ENCODE measurements around the gene RERGL.
"Not testable (repeated sequence)": the region's sequence is repeated elsewhere in the genome, so short reads cannot be mapped to it uniquely, and the experiment has no call there.

Gene RERGL, protein sequence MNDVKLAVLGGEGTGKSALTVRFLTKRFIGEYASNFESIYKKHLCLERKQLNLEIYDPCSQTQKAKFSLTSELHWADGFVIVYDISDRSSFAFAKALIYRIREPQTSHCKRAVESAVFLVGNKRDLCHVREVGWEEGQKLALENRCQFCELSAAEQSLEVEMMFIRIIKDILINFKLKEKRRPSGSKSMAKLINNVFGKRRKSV

DNA sequence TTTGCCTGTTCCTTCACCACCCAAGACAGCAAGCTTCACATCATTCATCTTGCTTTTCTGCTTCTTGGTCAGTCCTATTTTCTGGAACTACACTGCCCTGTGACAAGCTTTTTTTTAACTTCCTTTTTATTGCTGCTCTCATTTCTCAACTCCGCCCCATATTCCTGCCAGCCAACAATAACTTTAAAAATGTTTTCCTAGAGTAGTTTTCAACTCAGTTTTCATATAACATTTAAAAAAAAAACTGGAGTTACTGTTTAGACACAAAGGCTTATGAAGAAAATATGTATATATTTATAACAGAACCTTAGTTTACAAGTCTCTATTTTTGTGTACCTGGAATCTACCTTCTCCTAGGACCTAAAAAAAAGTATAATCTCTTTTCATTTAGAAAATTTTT, at the start of gene RERGL:
Gene RERGL, minus strand, starts transcription at position 101 of the 400 bp plus-strand sequence. Its CDS starts 53 bp downstream, at position 48.
- no peak for DNase-seq

DNA sequence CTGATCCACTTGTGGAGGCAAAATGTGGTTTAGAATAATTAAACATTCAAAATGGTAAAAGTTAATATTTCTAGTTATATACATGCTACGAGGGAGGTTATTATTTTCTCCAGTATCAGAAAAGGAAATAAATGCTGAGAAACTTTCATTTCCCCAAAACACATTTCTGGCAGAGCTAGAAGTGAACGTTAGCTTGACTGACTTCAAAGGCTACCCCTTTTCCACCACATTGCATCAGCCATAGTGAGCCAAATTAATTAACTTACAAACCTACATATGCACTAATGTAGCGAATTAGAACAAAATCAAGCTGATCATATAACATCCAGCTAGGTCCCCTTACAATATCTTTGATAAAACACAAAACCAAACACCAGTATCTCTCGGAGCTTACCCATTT, 49.3 kb upstream of the RERGL start:
- no peak for DNase-seq

DNA sequence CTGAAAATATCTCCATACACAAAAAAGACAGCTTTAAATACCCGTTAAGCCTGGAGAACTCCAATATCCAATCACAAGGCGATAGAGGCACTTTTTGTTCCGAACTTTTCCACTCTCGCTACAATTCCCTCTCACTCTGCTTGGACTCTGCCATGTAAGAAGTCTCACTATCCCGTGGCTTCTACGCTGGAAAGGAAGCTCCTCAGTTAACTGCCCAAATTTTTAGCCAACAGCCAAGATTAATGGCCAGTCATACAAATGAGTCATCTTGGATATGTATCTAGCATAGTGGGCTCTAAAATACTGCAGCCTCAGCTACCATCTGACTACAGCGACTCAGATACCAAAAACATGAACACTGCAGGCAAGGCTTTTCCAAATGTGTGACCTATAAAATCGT, 45.5 kb upstream of the RERGL start:
- DNase-seq, result no peak

DNA sequence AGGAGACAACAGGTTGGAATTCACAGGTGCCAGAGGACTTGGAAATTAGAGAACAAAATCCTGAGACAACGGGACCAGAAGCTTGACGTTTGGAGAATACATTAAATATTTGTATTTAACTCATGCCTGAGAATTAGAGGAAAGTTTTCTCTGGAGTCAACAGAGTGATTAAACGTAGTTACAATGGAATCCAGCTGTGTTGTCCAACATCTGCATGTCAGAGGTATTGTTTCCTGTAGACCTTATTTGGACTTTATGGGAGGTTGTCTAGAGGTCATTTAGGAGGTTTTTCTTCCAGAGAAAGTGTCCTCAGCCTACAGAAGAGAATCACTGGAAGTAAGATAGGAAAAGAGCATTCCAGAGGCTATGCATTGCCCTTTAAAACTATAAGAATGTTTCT, 45.1 kb upstream of the RERGL start:
- DNase-seq, result no peak

DNA sequence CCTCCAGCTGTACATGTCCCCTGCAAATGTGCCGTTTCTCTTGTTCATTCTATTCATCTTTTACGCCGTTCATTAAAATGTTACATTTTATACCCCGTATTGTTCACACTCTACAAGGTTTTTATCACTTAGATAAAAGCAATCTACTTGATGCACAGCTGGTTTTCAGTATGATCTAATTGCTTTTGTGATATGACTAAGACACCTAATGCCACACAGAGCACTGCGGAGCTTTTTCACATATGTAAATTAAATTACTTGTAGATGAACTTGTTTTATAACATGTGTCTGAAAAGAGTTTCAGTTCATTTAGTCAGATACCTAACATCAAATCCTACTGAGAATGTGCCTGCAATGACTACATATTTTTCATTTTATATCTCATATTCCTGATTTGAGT, 40.9 kb upstream of the RERGL start:
- no peak for DNase-seq

DNA sequence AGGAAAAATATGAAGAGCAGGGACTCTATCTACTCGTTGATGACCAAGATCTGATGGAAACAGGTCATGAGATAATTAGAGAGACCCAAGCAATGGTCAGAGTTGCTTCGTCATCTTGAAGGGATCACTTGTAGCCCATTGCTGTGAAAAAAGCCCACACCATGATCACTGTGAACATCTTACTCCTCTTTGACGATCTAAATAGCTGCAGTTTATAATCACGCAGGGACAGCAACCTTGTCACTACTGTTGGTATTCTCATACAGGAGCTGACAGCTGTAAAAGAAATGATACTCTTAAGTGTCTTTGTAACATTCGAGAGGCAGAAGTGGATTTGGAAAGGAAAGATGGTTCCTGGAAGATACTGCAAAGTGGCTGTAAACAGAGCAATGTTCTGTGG, 33.7 kb upstream of the RERGL start:
- no peak for DNase-seq

DNA sequence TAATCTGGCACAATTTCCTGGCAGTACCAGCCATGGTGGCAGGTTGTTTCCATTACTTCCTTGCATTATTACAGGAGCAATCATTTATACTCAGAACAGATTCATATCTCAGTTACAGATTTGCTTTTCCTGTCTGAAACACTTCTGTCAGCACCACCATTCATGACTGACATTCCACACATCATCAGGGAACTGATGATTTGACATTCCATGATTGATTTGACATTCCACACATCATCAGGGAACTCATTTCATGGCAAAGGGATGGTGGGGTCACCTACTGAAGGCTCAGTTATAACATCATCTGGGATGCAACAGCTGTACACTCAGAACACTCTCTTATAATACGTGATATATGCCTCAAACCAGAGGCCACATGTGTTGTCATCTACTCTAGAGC, 30.9 kb upstream of the RERGL start:
- no peak for DNase-seq

DNA sequence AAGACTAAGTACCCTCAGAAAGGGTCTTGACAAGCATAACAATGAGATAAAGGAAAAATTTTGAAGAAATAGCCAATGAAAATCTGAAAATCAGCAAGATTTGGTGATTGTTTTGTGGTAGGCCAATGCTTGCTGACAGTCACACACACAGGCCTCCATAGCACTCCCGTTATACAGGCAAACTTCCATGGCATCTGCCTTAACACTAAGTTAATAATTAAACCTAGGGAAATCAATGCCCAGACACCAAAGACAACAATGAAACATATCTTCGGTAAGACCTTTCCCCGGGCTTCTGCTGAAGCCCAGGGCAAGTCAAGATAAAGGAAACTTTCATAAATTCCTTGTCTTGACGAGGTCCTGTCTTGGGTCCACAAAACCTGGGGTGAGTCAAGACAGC, 18.6 kb upstream of the RERGL start:
- no peak for DNase-seq

DNA sequence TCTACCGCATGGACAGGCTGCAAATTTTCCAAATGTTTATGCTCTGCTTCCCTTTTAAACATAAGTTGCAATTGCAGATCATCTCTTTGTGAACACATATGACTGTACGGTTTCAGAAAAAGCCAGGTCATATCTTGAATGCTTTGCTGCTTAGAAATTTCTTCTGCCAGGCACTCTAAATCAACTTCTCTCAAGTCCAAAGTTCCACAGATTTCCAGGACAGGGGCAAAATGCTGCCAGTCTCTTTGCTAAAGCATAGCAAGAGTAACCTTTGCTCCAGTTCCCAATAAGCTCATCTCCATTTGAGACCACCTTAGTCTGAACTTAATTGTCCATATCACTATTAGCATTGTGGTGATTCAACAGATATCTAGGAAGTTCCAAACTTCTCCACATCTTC, 13.6 kb upstream of the RERGL start:
- no peak for DNase-seq

DNA sequence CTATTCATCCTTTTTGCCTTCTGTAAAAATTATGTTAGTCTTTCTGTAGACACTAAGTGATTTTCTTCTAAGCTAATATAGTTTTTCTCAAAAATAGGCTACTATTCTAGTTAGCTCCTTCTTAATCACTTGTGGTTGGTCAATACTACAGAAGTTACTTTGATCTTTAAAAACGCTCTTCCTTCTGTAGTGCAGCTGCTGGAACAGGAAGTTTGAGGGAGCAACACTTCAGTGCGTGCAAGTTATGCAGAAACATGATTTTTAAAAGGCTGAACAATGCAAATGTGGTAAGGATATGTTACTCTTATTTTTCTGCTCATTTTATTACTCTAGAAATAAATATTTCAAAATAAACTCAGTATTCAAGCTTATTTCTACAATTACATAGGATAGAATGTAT, 11.1 kb upstream of the RERGL start:
- DNase-seq, result no peak

DNA sequence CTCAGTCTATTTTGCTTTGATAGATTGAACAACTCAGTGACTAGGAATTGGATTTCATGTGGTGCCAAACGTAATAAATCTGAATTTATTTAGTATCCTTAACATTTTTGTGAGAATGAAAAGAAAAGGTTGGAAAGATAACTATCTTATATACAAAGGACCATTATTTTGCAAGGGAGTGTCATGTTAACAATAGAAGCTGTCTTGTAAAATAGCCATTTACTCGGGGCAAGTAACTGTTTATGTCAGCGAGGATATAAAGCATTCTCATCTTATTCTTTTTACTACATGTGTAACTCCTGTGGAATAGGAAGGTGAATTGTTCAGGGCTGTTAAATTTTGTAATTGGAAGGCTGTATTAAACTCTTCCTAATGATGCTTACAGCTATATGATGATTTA, 5.9 kb downstream of the RERGL start:
- no peak for DNase-seq

DNA sequence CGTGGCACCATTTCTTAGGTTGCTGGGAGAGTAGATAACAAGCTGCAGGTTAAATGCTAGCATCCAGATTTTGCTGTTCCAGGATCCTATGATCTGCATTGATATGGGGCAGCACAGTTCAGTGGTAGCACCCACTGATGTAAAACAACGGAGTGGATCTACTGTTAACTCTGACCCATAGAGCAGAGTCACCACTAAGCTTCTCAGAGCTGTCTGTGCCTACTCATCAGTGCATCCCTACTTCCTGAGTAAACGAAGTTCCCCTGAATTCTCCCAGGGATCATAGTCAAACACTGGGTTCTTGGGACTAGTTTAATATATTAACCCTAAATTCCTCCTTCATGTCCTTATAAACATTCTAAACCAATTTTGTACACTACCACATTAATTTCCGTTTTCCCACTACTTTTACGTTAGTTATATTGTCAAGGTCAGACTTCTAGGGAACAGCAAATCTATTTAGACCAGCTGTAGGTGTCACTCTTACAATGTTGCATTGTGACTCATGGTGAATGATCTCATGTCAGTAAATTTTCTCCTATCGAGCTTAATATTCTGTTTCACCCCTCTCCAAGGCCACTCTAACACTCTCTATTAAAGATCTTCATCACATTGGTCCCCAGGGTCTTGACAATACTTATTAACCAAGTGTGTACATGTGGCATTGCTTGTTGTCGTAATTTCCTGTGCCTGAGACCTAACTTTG, 10.3 kb downstream of the RERGL start:
- no peak for DNase-seq

DNA sequence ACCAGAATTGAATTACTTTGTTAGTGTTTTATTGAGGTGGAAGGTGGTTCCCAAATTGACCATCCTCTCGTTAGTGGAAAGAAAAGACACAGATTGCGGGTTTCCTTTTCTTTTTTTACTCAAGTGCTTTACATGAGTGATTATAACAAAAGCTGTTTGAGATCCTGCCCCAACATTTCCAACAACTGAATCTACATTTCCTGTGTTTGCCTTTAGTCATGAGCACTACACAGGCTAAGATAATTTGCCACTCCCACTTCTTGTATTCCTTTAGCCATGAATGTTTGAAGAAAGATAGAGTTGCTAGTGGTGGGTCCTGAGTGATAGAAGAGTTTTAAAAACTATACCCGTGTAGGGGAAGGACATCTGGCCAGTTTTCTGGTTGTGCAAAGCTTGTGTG, 16.0 kb downstream of the RERGL start:
- no peak for DNase-seq

DNA sequence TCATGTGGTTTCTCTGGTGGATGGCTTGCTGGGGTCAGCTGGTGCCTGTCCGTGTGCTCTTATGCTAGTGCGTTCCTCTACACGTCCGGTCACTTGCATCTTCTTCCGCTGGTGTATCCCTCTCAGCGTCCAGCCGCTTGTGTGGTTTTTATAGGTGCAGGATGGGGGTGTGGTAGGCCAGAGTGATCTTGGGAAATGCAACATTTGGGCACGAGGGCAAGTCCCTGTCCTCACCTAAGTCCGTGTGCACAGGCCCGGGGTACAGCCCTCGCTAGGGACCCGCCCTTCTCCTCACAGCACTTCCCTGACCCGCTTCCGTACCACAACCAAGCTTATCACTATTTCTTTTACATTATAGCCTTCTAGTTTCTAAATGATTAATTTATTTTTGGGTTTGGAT, 17.3 kb downstream of the RERGL start:
- no peak for DNase-seq

DNA sequence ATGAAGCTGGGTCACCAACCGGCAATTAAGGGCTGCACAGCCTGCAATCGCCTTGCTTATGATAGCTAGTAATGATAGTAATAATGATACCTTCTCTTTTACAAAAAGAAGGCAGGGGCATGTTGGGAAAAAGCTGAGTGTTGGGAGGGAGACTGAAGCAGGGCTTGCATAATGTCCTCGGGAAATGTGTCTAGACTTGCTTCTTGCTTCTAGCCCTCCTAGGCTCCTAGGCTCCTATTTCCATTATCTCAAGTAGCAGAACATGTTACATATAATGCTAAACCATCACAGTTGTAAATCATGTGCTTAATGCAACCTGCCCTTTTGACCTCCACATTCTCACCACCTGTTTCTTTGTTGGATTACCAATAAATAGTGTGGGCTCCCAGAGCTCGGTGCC, 18.7 kb downstream of the RERGL start:
- no peak for DNase-seq

DNA sequence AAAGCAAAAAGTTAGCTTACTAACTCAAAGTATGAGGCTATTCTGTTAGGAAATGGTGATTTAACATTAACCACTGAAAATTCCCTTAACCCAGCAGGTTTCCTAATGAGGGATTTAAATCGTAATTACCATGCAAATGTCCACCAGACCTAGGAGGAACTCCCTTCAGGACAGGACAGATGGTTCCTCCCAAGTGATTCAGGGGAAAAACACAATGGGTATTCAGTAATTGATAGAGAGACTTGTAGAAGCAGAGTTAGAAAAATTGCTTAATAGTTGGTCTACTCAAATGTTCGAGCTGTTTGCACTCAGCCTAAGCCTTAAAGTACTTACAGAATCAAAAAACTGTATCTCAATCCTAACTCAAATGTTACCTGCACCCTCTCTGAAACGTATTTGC, 21.6 kb downstream of the RERGL start:
- no peak for DNase-seq

DNA sequence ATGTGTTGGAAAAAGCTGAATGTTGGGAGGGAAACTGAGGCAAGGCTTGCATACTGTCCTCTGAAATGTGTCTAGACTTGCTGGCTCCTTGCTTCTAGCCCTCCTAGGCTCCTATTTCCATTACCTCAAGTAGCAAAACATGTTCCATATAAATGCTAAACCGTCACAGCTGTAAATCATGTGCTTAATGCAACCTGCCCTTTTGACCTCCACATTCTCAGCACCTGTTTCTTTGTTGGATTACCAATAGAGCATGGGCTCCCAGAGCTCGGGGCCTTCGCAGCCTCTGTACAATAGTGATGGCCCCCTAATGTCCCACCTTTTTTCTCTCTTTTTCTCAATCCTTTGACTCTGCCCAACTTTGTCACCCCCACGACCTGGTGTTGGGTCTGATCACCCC, 23.3 kb downstream of the RERGL start:
- DNase-seq, result no peak

DNA sequence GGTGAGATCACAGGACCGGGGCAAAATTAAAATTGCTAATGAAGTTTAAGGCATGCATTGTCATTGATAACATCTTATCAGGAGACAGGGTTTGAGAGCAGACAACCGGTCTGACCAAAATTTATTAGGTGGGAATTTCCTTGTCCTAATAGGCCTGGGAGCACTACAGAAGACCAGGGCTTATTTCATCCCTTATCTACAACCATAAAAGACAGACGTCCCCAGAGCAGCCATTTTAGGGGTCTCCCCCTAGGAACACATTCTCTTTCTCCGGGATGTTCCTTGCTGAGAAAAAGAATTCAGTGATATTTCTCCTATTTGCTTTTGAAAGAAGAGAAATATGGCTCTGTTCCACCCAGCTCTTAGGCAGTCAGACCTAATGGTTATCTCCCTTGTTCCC, 27.1 kb downstream of the RERGL start:
- DNase-seq, result not testable (repeated sequence)

DNA sequence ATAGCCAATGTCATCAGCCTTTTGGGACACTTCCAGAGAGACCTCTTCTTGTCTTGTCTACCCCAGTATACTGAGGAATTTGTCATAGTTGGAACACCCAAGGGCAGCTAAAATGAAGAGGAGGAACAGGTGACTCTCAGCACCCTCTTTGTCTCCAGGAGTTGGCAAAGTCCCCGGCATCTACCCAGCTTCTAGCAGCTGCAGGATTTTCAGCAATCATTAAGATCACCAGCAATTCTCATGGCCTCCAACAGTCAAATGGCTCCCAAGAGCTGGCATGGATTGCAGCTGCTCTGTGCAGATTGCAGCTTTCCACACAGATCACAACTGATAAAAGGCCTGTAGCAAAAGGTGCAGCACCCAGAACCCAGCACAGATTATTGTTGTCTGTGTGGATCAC, 32.9 kb downstream of the RERGL start:
- no peak for DNase-seq

DNA sequence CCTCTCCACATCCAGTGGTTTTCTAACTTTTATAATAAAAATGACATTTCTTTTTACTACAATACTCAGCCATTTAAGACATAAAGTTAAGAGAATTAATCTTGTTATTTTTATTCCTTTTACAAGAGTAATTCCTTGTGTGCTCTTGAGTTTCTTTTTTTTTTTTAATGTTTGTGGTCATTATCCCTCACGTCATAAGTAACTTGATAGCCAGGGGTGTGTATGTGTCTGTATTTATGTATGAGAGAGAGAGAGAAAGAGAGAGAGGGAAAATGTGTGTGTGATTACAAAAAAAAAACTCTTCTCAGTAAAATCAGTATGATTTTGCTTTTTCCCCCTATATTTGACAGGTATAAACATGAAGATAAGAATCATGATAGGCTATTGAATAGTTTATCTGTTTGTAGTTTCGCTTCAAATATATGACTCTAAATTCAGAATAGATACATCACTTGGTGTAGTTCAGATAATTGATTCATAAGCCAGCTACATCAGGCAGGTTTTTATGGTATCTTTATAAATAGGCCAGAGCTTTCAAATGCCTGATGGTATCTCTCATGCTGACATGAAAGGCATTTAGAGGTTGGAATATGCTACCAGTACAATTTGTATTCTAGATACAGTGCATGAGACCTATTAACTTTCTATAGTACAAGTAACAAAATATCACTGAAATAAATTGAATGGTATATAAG, 34.9 kb downstream of the RERGL start:
- DNase-seq, result no peak

DNA sequence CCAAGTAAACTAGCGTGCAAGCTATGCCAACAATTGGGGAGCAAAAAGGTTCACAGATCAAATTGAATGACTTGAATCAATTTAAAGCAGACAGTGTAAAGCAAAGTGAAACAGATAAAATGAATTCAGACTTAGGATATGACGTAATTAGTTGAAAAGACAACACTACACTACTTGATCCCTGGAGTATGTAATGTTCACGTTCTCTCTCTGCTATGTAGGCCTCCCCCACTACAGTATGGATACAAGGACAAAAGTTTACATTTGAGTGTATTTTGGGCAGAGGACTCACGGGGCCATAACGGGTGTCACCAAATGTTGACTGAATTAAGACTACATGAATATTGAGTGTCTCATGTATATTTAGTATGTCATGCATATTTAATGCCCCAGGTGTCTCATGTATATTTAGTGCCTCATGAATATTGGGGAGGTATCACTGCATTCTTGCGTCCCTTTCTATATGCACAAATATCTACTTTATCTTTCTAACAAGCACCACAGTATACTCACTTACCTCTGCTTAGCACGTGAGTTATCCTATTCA, 44.5 kb downstream of the RERGL start:
- DNase-seq, result no peak

DNA sequence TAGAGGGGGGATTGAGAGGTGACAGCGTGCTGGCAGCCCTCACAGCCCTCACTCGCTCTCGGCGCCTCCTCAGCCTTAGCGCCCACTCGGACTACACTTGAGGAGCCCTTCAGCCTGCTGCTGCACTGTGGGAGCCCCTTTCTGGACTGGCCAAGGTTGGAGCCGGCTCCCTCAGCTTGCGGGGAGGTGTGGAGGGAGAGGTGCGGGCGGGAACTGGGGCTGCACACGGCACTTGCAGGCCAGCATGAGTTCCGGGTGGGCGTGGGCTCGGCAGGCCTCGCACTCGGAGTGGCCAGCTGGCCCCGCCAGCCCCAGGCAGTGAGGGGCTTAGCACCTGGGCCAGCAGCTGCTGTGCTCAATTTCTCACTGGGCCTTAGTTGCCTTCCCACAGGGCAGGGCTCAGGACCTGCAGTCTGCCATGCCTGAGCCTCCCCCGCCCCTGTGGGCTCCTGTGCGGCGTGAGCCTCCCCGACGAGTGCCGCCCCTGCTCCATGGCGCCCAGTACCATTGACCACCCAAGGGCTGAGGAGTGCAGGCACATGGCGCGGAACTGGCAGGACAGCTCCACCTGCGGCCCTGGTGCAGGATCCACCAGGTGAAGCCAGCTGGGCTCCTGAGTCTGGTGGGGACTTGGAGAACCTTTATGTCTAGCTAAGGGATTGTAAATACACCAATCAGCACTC, 49.8 kb downstream of the RERGL start:
- not testable (repeated sequence) for DNase-seq

Data from SIG-M5 (cell line).